ENCODE results near the gene RUNX1.

DNA sequence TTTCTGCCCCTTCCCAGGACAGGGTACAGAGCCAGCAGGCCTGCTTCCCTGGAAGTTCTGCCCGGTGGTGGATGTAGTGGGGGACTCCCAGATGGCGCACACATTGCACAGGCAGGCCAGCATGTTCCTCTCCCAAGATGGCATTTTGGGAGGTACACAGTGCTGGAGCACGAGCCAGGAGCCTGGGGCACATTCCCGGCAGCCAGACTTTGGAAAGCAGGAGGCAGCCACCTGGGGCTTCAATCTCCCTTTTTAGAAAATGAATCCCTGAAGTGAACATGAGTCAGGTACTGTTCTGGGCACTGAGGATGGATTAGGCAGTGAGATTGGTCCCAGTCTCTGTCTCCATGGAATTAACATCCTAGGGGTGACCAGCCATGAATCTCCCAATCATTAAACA is 56.9 kb downstream of the RUNX1 start:
- TF ChIP-seq, protein P1, sequence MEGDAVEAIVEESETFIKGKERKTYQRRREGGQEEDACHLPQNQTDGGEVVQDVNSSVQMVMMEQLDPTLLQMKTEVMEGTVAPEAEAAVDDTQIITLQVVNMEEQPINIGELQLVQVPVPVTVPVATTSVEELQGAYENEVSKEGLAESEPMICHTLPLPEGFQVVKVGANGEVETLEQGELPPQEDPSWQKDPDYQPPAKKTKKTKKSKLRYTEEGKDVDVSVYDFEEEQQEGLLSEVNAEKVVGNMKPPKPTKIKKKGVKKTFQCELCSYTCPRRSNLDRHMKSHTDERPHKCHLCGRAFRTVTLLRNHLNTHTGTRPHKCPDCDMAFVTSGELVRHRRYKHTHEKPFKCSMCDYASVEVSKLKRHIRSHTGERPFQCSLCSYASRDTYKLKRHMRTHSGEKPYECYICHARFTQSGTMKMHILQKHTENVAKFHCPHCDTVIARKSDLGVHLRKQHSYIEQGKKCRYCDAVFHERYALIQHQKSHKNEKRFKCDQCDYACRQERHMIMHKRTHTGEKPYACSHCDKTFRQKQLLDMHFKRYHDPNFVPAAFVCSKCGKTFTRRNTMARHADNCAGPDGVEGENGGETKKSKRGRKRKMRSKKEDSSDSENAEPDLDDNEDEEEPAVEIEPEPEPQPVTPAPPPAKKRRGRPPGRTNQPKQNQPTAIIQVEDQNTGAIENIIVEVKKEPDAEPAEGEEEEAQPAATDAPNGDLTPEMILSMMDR (IDR thresholded peaks at IDR 0.05), result no peak
- no peak for TF ChIP-seq ZFX (IDR thresholded peaks at IDR 0.05; ENCODE audit: borderline replicate concordance)

Data from 22Rv1 (cell line).